Activated naive CD4-positive, alpha-beta T cell treated with anti-CD3 and anti-CD28 coated beads, Interleukin-2, amount 10 ng/mL, durations not matched to agents 5 hours and 36 hours (primary cell): ENCODE measurements around the gene SUPT7L. TPM values are rescaled to one million over a fixed set of nuclear protein-coding genes. Genes with fewer than 3 reads are reported as not detected.

ENCODE experiments used
- total RNA-seq, 2 experiments: library from RNA; stranded (reverse); gene quantifications; one replicate each; pipeline ENCODE4 v1.2.3, GENCODE V29; 2021

SUPT7L gene, protein sequence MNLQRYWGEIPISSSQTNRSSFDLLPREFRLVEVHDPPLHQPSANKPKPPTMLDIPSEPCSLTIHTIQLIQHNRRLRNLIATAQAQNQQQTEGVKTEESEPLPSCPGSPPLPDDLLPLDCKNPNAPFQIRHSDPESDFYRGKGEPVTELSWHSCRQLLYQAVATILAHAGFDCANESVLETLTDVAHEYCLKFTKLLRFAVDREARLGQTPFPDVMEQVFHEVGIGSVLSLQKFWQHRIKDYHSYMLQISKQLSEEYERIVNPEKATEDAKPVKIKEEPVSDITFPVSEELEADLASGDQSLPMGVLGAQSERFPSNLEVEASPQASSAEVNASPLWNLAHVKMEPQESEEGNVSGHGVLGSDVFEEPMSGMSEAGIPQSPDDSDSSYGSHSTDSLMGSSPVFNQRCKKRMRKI
- total RNA-seq = 10 to 100 TPM; 35.3 to 36.0 TPM

DNA sequence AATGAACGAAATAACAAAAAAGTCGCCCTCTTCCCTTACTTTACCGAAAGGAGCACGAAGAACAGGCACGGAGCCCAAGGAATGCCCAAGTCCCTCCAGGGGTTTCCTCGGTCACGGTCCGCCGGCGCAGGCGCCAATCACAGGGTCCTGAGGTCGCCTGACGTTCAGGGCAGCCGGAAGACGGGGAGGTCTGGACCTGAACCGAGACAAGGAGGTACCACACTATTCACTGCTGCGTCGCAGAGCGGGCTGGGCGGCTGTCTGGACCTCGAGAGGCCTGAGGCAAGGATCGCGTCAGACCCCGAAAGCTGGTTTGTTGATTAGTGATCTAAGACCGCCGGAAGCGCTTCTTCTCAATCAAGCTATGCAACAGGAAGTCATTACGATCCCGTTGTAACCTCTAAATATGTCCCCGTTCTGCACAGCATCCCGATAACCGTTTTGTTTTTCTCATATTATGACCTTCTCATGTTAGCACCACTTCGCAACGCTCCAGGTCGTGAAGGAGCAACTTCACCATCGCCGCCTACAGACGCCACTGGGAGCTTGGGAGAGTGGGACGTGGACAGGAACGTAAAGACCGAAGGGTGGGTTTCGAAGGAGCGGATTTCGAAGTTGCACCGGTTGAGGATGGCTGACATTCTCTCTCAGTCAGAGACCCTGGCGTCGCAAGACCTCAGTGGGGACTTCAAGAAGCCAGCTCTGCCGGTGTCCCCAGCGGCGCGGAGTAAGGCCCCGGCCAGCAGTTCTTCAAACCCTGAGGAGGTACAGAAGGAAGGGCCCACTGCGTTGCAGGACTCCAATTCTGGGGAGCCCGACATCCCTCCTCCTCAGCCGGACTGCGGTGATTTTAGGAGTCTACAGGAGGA is at the start of gene SUPT7L, which contains the start of gene SLC4A1AP:
SUPT7L (minus strand) TSS at position 330 of the 869 bp plus-strand sequence. CDS start 1,422 bp downstream, outside the sequence.
SLC4A1AP (plus strand) TSS at position 605 of the 869 bp plus-strand sequence; CDS start at position 631, 26 bp downstream.

DNA sequence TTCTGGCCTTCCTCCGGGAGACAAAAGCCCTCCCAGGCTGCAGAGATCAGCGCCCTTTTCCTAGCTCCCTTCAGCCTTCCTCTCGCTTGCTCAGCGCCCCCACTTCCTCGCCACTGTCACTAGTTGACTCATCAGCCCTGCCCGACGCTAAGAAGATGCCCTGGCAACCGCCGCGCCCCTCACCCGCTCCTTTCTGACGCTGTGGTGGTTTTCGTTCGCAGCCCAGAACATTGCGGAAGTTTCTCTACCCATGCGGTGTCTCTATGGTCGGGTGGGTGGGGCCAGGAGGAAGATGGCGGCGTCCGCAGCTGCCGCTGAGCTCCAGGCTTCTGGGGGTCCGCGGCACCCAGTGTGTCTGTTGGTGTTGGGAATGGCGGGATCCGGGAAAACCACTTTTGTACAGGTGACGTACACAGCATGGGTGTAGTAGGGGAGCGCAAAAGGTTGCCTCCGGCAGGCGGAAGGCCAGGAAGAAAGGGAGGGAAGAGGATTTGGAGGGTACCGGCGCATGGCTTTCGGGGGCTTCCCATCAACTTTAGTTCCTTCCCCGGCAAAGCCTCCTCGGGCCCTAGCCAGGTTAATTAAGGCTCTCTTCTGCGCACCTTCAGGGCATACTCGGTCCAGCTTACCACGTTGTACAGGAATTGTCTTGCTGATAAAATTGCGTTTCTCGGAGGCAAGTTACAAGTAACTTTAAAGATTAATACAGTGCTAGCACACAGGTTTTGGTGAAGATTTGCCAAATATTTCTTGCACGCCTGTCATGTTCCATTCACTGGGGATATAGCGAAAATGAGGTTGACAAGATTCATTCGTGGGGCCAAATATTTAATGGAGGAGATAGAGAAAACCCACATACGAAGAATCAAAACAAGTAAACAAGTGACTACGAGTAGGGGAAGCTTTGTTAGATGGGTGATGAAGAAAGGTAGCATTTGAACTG is 34.4 kb downstream of the SUPT7L start, which contains the start of the genes CCDC121 and GPN1:
CCDC121 (minus strand) TSS at position 246 of the 943 bp plus-strand sequence. CDS start 1,213 bp downstream, outside the sequence.
GPN1 (plus strand) TSS at position 284 of the 943 bp plus-strand sequence; CDS start at position 293, 9 bp downstream.

Other genes with a start within 250 kb of the SUPT7L start
- gene NRBP1, start 235.0 kb downstream of the SUPT7L start, total RNA-seq = 10 to 100 TPM; 74.0 to 74.8 TPM
- 1 to 10 TPM; 7.1 to 7.4 TPM for gene KRTCAP3, start 221.2 kb downstream of the SUPT7L start, total RNA-seq
- gene IFT172, start 173.9 kb downstream of the SUPT7L start, total RNA-seq = 10 to 100 TPM; 10.4 to 11.1 TPM
- gene FNDC4, start 168.4 kb downstream of the SUPT7L start, total RNA-seq = under 1 TPM in 1 of 2 experiments, not detected in 1; 0.22 TPM
- gene GCKR, start 166.8 kb downstream of the SUPT7L start, total RNA-seq = not detected
- 10 to 100 TPM; 40.6 to 40.8 TPM for gene ZNF512, start 80.6 kb downstream of the SUPT7L start, total RNA-seq
- gene CCDC121, start 34.6 kb downstream of the SUPT7L start, total RNA-seq = 1 to 10 TPM; 1.1 to 1.4 TPM
- gene GPN1, start 34.6 kb downstream of the SUPT7L start, total RNA-seq = 10 to 100 TPM; 34.2 to 36.4 TPM
- 10 to 100 TPM; 22.6 to 23.3 TPM for gene SLC4A1AP, start 275 bp upstream of the SUPT7L start, total RNA-seq
- 10 to 100 TPM; 53.3 to 55.4 TPM for gene MRPL33, start 108.1 kb upstream of the SUPT7L start, total RNA-seq
- gene RBKS, start 226.8 kb upstream of the SUPT7L start, total RNA-seq = 1 to 10 TPM; 1.3 TPM
- gene BABAM2, start 227.1 kb upstream of the SUPT7L start, total RNA-seq = 10 to 100 TPM; 36.1 to 39.6 TPM